CD14-positive monocyte (primary cell): ENCODE results near the gene FHIT. TPM values are rescaled to one million over a fixed set of nuclear protein-coding genes. Genes with fewer than 3 reads are reported as not detected.

Experiments used
- DNase-seq, 3 donors: peaks; one replicate each; pipeline ENCODE4 v3.0.0-alpha.2; 2011 to 2022
- H2AFZ ChIP-seq: 2 replicates; pipeline ENCODE4 v1.6.0; 2012; ENCODE audit warnings: mild to moderate bottlenecking, low read depth, low read length, inconsistent platforms; ENCODE audit not compliant: insufficient read depth, poor library complexity, severe bottlenecking
- H3K27ac ChIP-seq, 2 donors: 1 replicate in 1 of 2; 2 replicates in 1 of 2; pipeline ENCODE4 v1.5.1; 2012 to 2013; ENCODE audit warnings: low read length in 2 of 2, control low read depth in 1 of 2, inconsistent platforms in 1 of 2, low read depth in 1 of 2, mild to moderate bottlenecking in 1 of 2
- H3K27me3 ChIP-seq, 2 donors: one replicate each; pipeline versions ENCODE4 v1.6.0 to v1.6.1; 2011 to 2013; ENCODE audit warnings: low read length in 2 of 2; ENCODE audit not compliant: control insufficient read depth in 2 of 2, insufficient read depth in 2 of 2
- H3K36me3 ChIP-seq, 2 donors: replicated peaks in 1 of 2; 1 replicate in 1 of 2; 2 replicates in 1 of 2; pipeline versions ENCODE4 v1.5.1 to v1.6.1; 2012 to 2013; ENCODE audit warnings: low read length in 2 of 2, control low read depth in 1 of 2, inconsistent platforms in 1 of 2, mild to moderate bottlenecking in 1 of 2; ENCODE audit not compliant: insufficient read depth in 2 of 2, control insufficient read depth in 1 of 2
- H3K4me1 ChIP-seq, 2 donors: 1 replicate in 1 of 2; 2 replicates in 1 of 2; pipeline versions ENCODE4 v1.5.1 to v1.6.1; 2012 to 2013; ENCODE audit warnings: low read length in 2 of 2, control low read depth in 1 of 2, inconsistent platforms in 1 of 2, mild to moderate bottlenecking in 1 of 2, moderate library complexity in 1 of 2; ENCODE audit not compliant: insufficient read depth in 2 of 2, control insufficient read depth in 1 of 2
- H3K4me2 ChIP-seq: replicated peaks from 2 replicates; pipeline ENCODE3; 2012; ENCODE audit warnings: low read length, moderate library complexity, mild to moderate bottlenecking; ENCODE audit not compliant: poor library complexity, severe bottlenecking; ENCODE audit errors: extremely low read depth
- H3K4me3 ChIP-seq, 3 experiments: fragments of 200-600 bp in 1 of 3; sonication (generic) in 1 of 3; replicated peaks in 1 of 3; 1 replicate in 2 of 3; 2 replicates in 1 of 3; pipeline ENCODE4 v1.5.1; 2011 to 2013; ENCODE audit warnings: low read length in 3 of 3, mild to moderate bottlenecking in 3 of 3, control low read depth in 2 of 3, low read depth in 2 of 3, inconsistent platforms in 1 of 3, moderate library complexity in 1 of 3
- H3K79me2 ChIP-seq: 2 replicates; pipeline ENCODE4 v1.6.0; 2012; ENCODE audit warnings: mild to moderate bottlenecking, control low read depth, inconsistent platforms, low read length, moderate library complexity; ENCODE audit not compliant: insufficient read depth
- H3K9ac ChIP-seq: 2 replicates; pipeline ENCODE4 v1.6.0; 2017; ENCODE audit warnings: low read length, mild to moderate bottlenecking; ENCODE audit not compliant: insufficient read depth, poor library complexity, severe bottlenecking
- H3K9me3 ChIP-seq, 2 donors: replicated peaks in 1 of 2; 1 replicate in 1 of 2; 2 replicates in 1 of 2; pipeline versions ENCODE4 v1.5.1 to v1.6.1; 2012 to 2013; ENCODE audit warnings: low read length in 2 of 2, control low read depth in 1 of 2; ENCODE audit not compliant: control insufficient read depth in 1 of 2, insufficient read depth in 1 of 2
- H4K20me1 ChIP-seq: 2 replicates; pipeline ENCODE4 v1.6.0; 2012; ENCODE audit warnings: mild to moderate bottlenecking, low read length, control low read depth, moderate library complexity; ENCODE audit not compliant: insufficient read depth
- H3K27ac Mint-ChIP-seq, 7 donors: one replicate each; pipeline ENCODE4 v1.8.0; 2020; ENCODE audit warnings: mild to moderate bottlenecking in 7 of 7, mixed read lengths in 7 of 7, moderate library complexity in 6 of 7, inconsistent platforms in 2 of 7
- H3K27me3 Mint-ChIP-seq, 3 donors: one replicate each; pipeline ENCODE4 v1.8.0; 2021 to 2022; ENCODE audit warnings: low read depth in 3 of 3, mild to moderate bottlenecking in 3 of 3, mixed read lengths in 3 of 3, moderate library complexity in 3 of 3, inconsistent platforms in 1 of 3
- H3K36me3 Mint-ChIP-seq, 2 donors: one replicate each; pipeline ENCODE4 v1.8.0; 2020; ENCODE audit warnings: mixed read lengths in 2 of 2, inconsistent platforms in 1 of 2, mild to moderate bottlenecking in 1 of 2
- H3K4me1 Mint-ChIP-seq: one replicate; pipeline ENCODE4 v1.8.0; 2020; ENCODE audit warnings: mild to moderate bottlenecking, mixed read lengths
- H3K4me3 Mint-ChIP-seq, 2 donors: one replicate each; pipeline ENCODE4 v1.8.0; 2020; ENCODE audit warnings: mild to moderate bottlenecking in 2 of 2, mixed read lengths in 2 of 2, moderate library complexity in 1 of 2
- H3K9me3 Mint-ChIP-seq, 7 donors: one replicate each; pipeline ENCODE4 v1.8.0; 2020 to 2022; ENCODE audit warnings: mixed read lengths in 7 of 7, mild to moderate bottlenecking in 6 of 7, moderate library complexity in 6 of 7, inconsistent platforms in 2 of 7
- CTCF ChIP-seq: fragments of 200-600 bp; IDR thresholded peaks from one replicate; pipeline ENCODE4 v1.8.0; 2022; ENCODE audit warnings: antibody characterized with exemption, mild to moderate bottlenecking
- WGBS: methylation state at CpG from one replicate; pipeline ENCODE4 v1.1.5; 2013; ENCODE audit warnings: missing lambda C conversion rate; ENCODE audit not compliant: insufficient coverage; 5-methylcytosine and 5-hydroxymethylcytosine counted together
- intact Hi-C, 2 donors: fragments of 100-400 bp; cut with micrococcal nuclease; formaldehyde crosslinking; loops; one replicate each; pipeline versions ENCODE4 v1.15.0 to v1.15.1; 2023
- polyA plus RNA-seq, 3 donors: library from polyadenylated mRNA; depleted of rRNA in 1 of 3; unstranded in 2 of 3; stranded (reverse) in 1 of 3; fragments of 300-500 nt in 2 of 3; fragments of >200 nt in 1 of 3; fragmentation: Illumina TruSeq in 2 of 3; gene quantifications; 1 replicate in 2 of 3; 2 replicates in 1 of 3; pipeline ENCODE4 v1.2.3, GENCODE V29; 2012 to 2021

The FHIT gene
- polyA plus RNA-seq, 3 donors = 1.7 to 3.4 (median 3.2) TPM

- DNase-seq = no peak
- Histone ChIP-seq H3K27ac (no peak overlapping the region), H3K36me3 (no peaks in the 10 kb centered on the region), H2AFZ (no peak overlapping the region), H3K27me3 (no peaks in the 10 kb centered on the region), H4K20me1 (no peaks in the 10 kb centered on the region), H3K4me2 (no peak overlapping the region), H3K9ac (no peak overlapping the region), H3K4me3 (no peak overlapping the region), H3K9me3 (no peaks in the 10 kb centered on the region), H3K79me2 (no peaks in the 10 kb centered on the region), H3K4me1 (no peaks in the 10 kb centered on the region)
- TF ChIP-seq CTCF = no peak
- no peaks in the 10 kb centered on the region for H3K4me1 Mint-ChIP-seq
- H3K27ac Mint-ChIP-seq = no peak overlapping the region
- intact Hi-C loops = no loop called here
- H3K4me3 Mint-ChIP-seq = no peak overlapping the region
- H3K9me3 Mint-ChIP-seq = peaks cover 0 to 11% (median 2%) of the 10 kb centered on the region in 7 donors
- 100% methylated on average over 2 of the region's 5 CpGs for WGBS
- H3K36me3 Mint-ChIP-seq = no peaks in the 10 kb centered on the region
- H3K27me3 Mint-ChIP-seq = peaks cover 0 to 2% (median 0%) of the 10 kb centered on the region in 3 donors
These were observed 170.4 kb downstream of the FHIT start for GRCh38 chr3:61080737-61081445.

GRCh38 chr3:61078048-61078752 is 173.1 kb downstream of the FHIT start:
- Mint-ChIP-seq H3K9me3 (peaks cover 0 to 4% (median 0%) of the 10 kb centered on the region in 7 donors), H3K4me1 (no peaks in the 10 kb centered on the region), H3K4me3 (no peak overlapping the region), H3K27ac (no peak overlapping the region), H3K27me3 (peaks cover 0 to 2% (median 0%) of the 10 kb centered on the region in 3 donors), H3K36me3 (no peaks in the 10 kb centered on the region)
- Histone ChIP-seq H3K4me3 (no peak overlapping the region), H3K9ac (no peak overlapping the region), H3K4me2 (no peak overlapping the region), H4K20me1 (no peaks in the 10 kb centered on the region), H3K9me3 (no peaks in the 10 kb centered on the region), H3K36me3 (no peaks in the 10 kb centered on the region), H3K4me1 (no peaks in the 10 kb centered on the region), H3K27me3 (no peaks in the 10 kb centered on the region), H3K79me2 (no peaks in the 10 kb centered on the region), H2AFZ (no peak overlapping the region), H3K27ac (no peak overlapping the region)
- intact Hi-C loops = no loop called here
- 85% methylated on average over 2 of the region's 6 CpGs for WGBS
- TF ChIP-seq CTCF = no peak
- DNase-seq = no peak
